Activated T-cell treated with anti-CD3 and anti-CD28 coated beads, Interleukin-2, amount 50 U/mL, for 1 hour (primary cell): ENCODE data around the gene ANKRD1.
"Not testable (repeated sequence)": the region's sequence is repeated elsewhere in the genome, so short reads cannot be mapped to it uniquely, and the experiment has no call there.

Experiments used
- DNase-seq: peaks from one replicate; pipeline ENCODE4 v3.0.0-alpha.2; 2020

ANKRD1 gene

GRCh38 chr10:90911133-90912051 lies 9.5 kb downstream of the ANKRD1 start:
- peak; percentile 32 for DNase-seq

GRCh38 chr10:90906596-90906995 lies 14.3 kb downstream of the ANKRD1 start:
- no peak for DNase-seq

GRCh38 chr10:90905925-90906324 lies 15.0 kb downstream of the ANKRD1 start:
- DNase-seq, result no peak

- DNase-seq, result not testable (repeated sequence)
Observed at GRCh38 chr10:90896916-90897315, 24.0 kb downstream of the ANKRD1 start.

GRCh38 chr10:90893190-90893589 lies 27.7 kb downstream of the ANKRD1 start:
- DNase-seq, result no peak

GRCh38 chr10:90890347-90890746 lies 30.5 kb downstream of the ANKRD1 start:
- no peak for DNase-seq

GRCh38 chr10:90889636-90890035 lies 31.3 kb downstream of the ANKRD1 start:
- no peak for DNase-seq

- no peak for DNase-seq
Observed at GRCh38 chr10:90888387-90888786, 32.5 kb downstream of the ANKRD1 start.

- no peak for DNase-seq
Observed at GRCh38 chr10:90887555-90887954, 33.3 kb downstream of the ANKRD1 start.

GRCh38 chr10:90885176-90885575 lies 35.7 kb downstream of the ANKRD1 start:
- DNase-seq, result no peak

GRCh38 chr10:90884431-90884830 lies 36.5 kb downstream of the ANKRD1 start:
- no peak for DNase-seq

- DNase-seq, result not testable (repeated sequence)
Observed at GRCh38 chr10:90880059-90880719, 40.7 kb downstream of the ANKRD1 start.

GRCh38 chr10:90879062-90879461 lies 41.8 kb downstream of the ANKRD1 start:
- DNase-seq, result no peak

- no peak for DNase-seq
Observed at GRCh38 chr10:90872648-90873020, 48.3 kb downstream of the ANKRD1 start.

GRCh38 chr10:90871766-90872647 lies 48.9 kb downstream of the ANKRD1 start, which contains the start of gene RPP30:
RPP30 (plus strand) TSS chr10:90871974; CDS start chr10:90871987, 13 bp downstream.
- DNase-seq, result peak; percentile 79

- peak; percentile 29 for DNase-seq
Observed at GRCh38 chr10:90871279-90871765, 49.6 kb downstream of the ANKRD1 start.

- no peak for DNase-seq
Observed at GRCh38 chr10:90866050-90866598, 54.8 kb downstream of the ANKRD1 start.

- DNase-seq, result no peak
Observed at GRCh38 chr10:90865401-90865800, 55.5 kb downstream of the ANKRD1 start.

GRCh38 chr10:90862908-90863514 lies 57.9 kb downstream of the ANKRD1 start:
- no peak for DNase-seq
